Lung microvascular endothelial cell (primary cell): Measurements from ENCODE around the gene GPR176. TPM values are rescaled to one million over a fixed set of nuclear protein-coding genes. Genes with fewer than 3 reads are reported as not detected.
"Not testable (repeated sequence)": the region's sequence is repeated elsewhere in the genome, so short reads cannot be mapped to it uniquely, and the experiment has no call there.

Source experiments
- DNase-seq, 2 donors: peaks; one replicate each; pipeline versions ENCODE4 v3.0.0 to v3.0.0-alpha.2; 2010; ENCODE audit warnings: low read depth in 2 of 2
- total RNA-seq: library from RNA; depleted of rRNA; stranded (reverse); fragments of >200 nt; gene quantifications from 2 replicates; pipeline ENCODE4 v1.2.1, GENCODE V29; 2014

Gene GPR176
- total RNA-seq, 1 donor from 2014 or later, result 2.4 TPM

- peak; percentile 11 to 73 for DNase-seq
These were observed 16.1 kb upstream of the GPR176 start for GRCh38 chr15:39936187-39936586.

DNA sequence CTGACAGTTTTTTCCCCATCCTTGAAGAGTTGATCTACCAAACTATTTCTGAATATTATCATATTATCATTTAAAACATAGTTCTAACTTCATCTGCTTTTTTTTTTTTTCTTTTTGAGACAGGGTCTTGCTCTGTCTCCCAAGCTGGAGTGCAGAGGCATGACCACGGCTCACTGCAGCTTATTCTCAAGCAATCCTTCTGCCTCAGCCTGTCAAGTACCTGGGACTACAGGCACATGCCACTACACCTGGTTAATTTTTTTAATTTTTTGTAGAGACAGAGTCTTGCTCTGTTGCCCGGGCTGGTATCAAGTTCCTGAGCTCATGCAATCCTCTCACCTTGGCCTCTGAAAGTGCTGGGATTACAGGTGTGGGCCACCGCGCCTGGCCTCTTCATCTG, 15.2 kb upstream of the GPR176 start:
- no peak for DNase-seq

GRCh38 chr15:39934397-39935071, 14.5 kb upstream of the GPR176 start:
- peak; percentile 21 to 36 for DNase-seq

DNA sequence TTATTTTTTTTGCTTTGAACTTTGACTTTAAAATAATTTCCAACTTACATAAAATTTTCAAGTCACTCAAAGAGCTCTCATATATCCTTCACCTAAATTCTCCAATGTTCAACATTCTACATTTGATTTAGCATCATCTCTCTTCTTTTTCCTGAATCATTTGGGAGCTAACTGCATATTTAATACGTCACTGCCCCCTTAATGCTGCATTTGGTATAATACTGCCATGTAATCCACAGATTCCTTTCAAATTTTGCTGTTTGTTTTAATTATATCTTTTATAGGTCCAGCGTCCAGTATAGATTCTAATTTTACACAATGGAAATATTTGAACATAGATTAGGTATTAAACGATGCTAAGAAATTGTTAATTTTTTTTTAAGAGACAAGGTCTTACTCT, 11.5 kb upstream of the GPR176 start:
- peak in 1 of 2 donors; percentile 18 for DNase-seq

- no peak for DNase-seq
These were observed 6.5 kb upstream of the GPR176 start for GRCh38 chr15:39926526-39926925.

DNA sequence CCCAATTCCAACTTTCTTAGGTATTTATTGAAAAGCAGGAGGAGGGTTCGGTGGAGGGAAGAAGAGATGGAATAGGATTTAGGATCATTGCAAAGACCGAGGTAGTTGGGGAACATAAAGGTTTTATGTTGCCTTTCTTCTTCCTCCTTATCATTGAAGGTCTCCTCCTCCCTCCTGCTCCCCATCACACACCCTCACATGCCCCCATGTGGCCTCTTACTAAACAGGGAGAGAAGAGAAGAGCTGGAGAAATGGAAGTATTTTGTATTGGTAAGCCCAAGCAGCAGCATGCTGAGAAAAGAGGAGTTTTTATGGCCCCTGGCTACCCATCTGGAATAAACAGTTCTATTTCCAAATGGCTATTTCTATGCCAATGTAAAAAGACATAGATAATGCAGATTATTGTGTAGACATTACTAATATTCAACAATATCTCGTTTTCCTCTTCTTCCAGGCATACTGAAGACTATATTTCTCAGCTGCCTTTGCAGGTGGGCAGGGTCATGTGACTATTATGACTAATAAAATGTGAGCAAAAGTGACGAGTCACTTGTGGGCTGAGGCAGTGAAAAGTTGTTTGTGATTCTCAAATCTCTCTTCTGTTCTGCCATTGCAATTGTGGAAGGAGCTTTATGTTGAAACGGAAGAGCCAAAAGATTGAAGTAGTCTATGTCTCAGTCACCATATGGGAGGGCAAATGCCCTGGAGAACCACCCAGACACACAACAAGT, 5.2 kb upstream of the GPR176 start:
- peak in 1 of 2 donors; percentile 51 for DNase-seq

- DNase-seq, result no peak
These were observed 4.4 kb upstream of the GPR176 start for GRCh38 chr15:39924437-39924836.

- DNase-seq, result no peak
These were observed 2.5 kb upstream of the GPR176 start for GRCh38 chr15:39922462-39923092.

- DNase-seq, result no peak
These were observed 1.2 kb upstream of the GPR176 start for GRCh38 chr15:39921274-39921638.

DNA sequence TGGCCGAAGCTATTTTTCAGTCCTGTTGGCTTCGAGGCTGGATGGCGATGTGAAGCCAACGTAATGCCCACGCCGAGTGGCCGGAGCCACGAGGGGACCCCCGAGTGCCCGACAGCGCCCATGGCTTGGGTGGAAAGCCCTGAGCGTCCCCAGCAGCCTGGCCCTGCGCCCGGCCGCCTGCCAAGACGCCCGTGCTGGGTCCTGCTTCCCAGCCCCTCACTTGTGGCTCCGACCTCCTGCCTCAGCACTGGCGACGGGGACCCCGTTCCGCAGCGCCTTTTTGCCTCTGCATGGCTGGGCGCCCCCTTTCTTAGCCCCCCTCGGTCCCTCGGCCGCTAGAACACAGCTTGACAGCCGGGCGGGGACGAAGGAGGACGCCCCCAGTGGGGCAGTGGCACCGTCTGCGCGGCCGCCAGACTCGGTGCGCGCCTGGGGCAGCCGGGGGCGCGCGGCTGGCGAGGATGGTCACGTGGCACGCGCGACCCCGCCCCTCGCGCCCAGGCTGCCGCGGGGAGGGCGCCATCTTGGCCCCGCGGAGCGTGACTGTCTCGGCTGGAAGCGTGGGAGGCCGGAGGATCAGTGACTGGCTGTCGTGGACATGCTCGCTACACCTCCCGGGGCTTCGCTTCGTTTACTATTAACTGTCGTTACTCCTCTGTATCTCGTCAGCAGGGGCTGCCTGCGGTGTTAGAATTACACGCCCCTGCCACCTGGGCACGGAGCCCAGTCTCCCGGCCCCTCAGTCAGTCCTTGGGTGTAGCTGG, 626 bp upstream of the GPR176 start:
- DNase-seq, result peak; percentile 84 to 86

- DNase-seq, result no peak
These were observed 687 bp downstream of the GPR176 start for GRCh38 chr15:39919411-39919747.

DNA sequence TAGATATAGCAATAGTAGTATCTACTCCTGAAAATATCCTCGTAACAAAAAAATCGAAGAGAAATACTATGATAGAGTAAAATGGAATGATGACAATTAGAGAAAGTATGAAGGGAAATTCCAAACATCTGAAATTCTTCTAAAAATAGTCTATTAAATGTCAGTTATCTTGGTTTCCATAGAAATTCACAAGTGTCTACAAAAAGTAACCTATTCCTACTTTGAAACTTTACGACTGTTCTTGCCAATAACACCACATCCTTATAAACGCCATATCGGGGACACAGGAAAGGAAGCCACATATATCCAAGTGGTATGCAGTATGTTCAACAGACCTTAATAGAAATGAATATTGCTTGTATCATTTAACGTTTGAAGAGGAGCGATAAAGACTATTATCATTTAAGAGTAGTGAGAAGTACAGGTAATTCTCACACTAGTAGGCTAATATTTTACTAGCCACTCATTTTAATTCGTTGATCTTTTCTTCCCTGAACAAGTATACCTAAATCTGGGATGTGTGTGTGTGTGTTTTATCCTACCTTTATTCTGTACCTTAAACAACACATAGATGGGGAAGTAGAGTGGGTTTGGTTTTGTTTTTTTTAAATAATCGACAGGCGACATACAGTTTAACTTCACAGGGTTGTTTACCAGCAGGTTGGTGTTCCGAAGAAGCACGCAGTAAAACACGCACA, 1.2 kb downstream of the GPR176 start:
- peak; percentile 7 to 85 for DNase-seq

DNA sequence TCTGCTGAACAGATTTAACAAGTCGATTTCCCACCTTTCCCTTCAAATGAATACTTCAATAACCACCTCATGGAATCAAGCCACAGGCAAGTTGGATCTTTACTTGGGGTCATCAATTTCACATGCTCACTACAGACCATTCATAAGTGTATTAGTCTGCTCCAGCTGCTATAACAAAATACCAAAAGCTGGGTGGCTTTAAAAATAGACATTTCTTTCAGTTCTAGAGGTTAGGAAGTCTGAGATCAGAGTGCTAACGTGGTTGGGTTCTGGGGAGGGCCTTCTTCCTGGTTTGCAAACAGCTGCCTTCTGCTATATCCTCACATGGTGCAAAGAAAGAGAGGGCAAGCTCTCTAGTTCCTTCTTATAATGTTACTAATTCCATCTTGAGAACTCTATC, 5.1 kb downstream of the GPR176 start:
- no peak for DNase-seq

GRCh38 chr15:39909007-39909406, 11.1 kb downstream of the GPR176 start:
- DNase-seq, result no peak

DNA sequence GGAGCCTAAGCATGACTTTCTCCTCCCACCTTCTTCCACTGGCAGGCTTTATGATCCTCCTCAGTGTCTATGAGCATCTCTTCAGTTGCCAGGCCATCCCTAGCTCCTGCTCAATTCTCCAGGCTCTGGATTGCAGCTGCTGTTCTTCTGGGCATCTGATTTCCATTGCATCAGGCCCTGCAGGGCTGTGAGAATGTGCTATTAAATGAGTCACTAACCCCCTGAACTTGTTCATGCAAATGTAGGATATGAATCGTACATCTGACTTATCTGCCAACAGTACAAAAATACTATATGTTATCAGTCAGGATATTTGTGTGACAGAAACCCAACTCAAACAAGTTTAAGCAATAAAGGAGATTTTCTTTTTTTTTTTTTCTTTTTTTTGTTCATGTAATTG, 11.9 kb downstream of the GPR176 start:
- DNase-seq, result peak; percentile 71 to 88

GRCh38 chr15:39907216-39907615, 12.8 kb downstream of the GPR176 start:
- DNase-seq, result no peak

DNA sequence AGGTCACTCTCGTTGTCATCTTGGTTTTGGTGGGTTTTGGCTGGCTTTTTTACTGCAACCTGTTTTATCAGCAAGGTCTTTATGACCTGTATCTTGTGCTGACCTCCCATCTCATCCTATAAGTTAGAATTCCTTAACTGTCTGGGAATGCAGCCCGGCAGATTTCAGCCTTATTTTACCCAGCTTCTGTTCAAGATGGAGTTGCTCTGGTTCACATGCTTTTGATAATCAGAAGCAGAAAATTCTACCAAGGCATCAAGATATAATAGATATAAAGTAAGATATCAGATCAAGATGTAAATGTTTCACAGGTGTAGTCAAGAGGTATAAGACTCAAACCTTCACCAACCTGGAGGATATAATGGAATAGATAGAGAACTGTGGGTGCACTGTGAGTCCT, 16.0 kb downstream of the GPR176 start:
- no peak for DNase-seq

DNA sequence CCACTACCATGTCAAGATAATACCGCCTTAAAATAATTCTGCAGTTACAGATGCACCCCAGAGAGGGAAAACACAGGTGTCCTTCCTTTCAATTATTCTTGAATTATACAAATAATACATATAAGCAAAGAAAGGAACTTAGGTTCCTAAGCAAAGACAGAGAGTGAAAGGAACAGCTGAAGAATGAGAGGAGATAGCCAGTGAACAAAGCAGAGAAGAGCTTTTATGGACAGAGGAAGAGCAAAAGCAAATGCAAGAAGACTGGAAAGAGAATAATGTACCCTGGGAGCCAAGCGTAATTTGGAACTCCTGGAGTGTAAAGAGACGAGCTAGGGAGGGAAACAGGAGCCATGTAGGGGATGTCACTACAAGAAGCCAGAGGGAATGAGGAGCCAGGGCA, 21.7 kb downstream of the GPR176 start:
- DNase-seq, result no peak

DNA sequence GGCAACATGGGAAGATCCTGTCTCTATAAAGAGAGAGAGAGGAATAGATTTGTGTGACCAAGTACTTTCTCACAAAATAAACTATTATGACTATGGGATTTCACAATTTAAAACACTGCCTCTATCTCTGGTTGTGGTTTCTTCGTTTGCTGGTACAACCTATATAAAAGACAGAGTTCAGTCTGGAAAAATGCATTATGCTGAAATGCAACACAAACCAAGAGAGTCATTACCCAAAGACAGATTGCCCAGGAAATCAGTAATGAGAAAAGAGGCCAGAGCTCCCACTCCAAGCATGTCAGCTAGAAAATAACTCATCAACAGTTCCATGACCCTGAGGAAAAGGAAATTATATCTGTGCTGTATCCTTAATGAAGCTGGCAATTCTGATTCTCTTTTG, 23.2 kb downstream of the GPR176 start:
- DNase-seq, result no peak

DNA sequence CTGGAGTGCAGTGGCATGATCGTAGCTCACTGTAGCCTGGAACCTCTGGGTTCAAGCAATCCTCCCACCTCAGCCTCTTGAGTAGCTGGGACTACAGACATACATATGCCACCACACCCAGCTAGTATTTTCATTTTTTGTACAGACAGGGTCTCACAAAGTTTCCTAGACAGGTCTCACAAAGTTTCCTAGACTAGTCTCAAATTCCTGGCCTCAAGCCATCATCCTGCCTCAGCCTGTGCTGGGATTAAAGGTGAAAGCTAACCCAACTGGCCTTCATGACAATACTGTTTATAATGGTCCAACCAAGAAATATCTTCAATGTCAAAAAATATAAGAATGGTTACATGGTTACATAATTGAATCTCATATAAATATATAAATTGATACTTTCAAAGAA, 24.0 kb downstream of the GPR176 start:
- peak; percentile 18 to 29 for DNase-seq

- not testable (repeated sequence) for DNase-seq
These were observed 27.0 kb downstream of the GPR176 start for GRCh38 chr15:39893051-39893450.

- DNase-seq, result no peak
These were observed 27.6 kb downstream of the GPR176 start for GRCh38 chr15:39892418-39892817.
